MCF 10A (cell line): ENCODE data around the gene GAD1. TPM values are rescaled to one million over a fixed set of nuclear protein-coding genes. Genes with fewer than 3 reads are reported as not detected.

Experiments
- BruUV-seq: library from RNA; stranded (reverse); fragments of 400-500 nt; replicated peaks from 2 replicates; lab custom pipeline; 2021; lab: Mats Ljungman, UMichigan
- CTCF ChIA-PET: fragments of 300-600 bp; sonication (Branson Sonifier 250); formaldehyde crosslinking; extraction: SDS; loops from one replicate; lab custom pipeline; 2021; ENCODE audit warnings: antibody characterized with exemption, inconsistent platforms; lab: Yijun Ruan, JAX
- POLR2A ChIA-PET: fragments of 300-600, 350-650 bp; sonication (Branson Sonifier 250); formaldehyde crosslinking; extraction: SDS; loops from one replicate; lab custom pipeline; 2020; ENCODE audit warnings: antibody characterized with exemption, inconsistent platforms; lab: Yijun Ruan, JAX
- DNase-seq: peaks from one replicate; pipeline ENCODE4 v3.0.0-alpha.2; 2018; ENCODE audit not compliant: unreplicated experiment
- H3K27ac Mint-ChIP-seq: one replicate; pipeline ENCODE4 v1.8.0; 2022; ENCODE audit warnings: mild to moderate bottlenecking, low read depth, mixed read lengths; ENCODE audit not compliant: unreplicated experiment
- H3K27me3 Mint-ChIP-seq: one replicate; pipeline ENCODE4 v1.8.0; 2022; ENCODE audit warnings: mixed read lengths; ENCODE audit not compliant: insufficient read depth, unreplicated experiment
- H3K36me3 Mint-ChIP-seq: one replicate; pipeline ENCODE4 v1.8.0; 2022; ENCODE audit warnings: mild to moderate bottlenecking, moderate library complexity, mixed read lengths; ENCODE audit not compliant: insufficient read depth, unreplicated experiment
- H3K4me1 Mint-ChIP-seq: one replicate; pipeline ENCODE4 v1.8.0; 2022; ENCODE audit warnings: mixed read lengths; ENCODE audit not compliant: insufficient read depth, unreplicated experiment
- H3K4me3 Mint-ChIP-seq: one replicate; pipeline ENCODE4 v1.8.0; 2022; ENCODE audit warnings: mild to moderate bottlenecking, moderate library complexity, mixed read lengths; ENCODE audit not compliant: unreplicated experiment
- H3K9me3 Mint-ChIP-seq: one replicate; pipeline ENCODE4 v1.8.0; 2022; ENCODE audit warnings: mixed read lengths; ENCODE audit not compliant: unreplicated experiment
- CTCF ChIP-seq: fragments of 200-600 bp; IDR thresholded peaks from one replicate; pipeline ENCODE4 v1.8.0; 2022; ENCODE audit warnings: antibody characterized with exemption, mild to moderate bottlenecking; ENCODE audit not compliant: unreplicated experiment
- intact Hi-C: fragments of 100-400 bp; cut with micrococcal nuclease; formaldehyde crosslinking; loops from 2 replicates; pipeline ENCODE4 v1.14.1; 2022
- total RNA-seq: library from RNA; stranded (reverse); gene quantifications from 2 replicates; pipeline ENCODE4 v1.2.3, GENCODE V29; 2022

Gene GAD1
- total RNA-seq, 1 experiment from 2014 or later: 2.5 TPM

- no TSS peak for BruUV-seq
- Mint-ChIP-seq H3K27me3 (no peaks in the 10 kb centered on the region), H3K4me1 (no peaks in the 10 kb centered on the region), H3K36me3 (no peaks in the 10 kb centered on the region), H3K9me3 (peaks cover 16% of the 10 kb centered on the region), H3K4me3 (no peak overlapping the region), H3K27ac (no peak overlapping the region)
- no peak for TF ChIP-seq CTCF
- intact Hi-C loops: no loop called here
- no peak for DNase-seq
- ChIA-PET CTCF (no interaction called here), POLR2A (interaction anchor here (0.8 kb wide), 1 partner anchor 23 kb away, joined by 3 read pairs; no protein-coding TSS in a partner anchor)
These were observed 89.2 kb downstream of the GAD1 start for GRCh38 chr2:170905864-170906263.

Other genes starting within 250 kb of the GAD1 start
- gene SP5, start 101.5 kb upstream of the GAD1 start, total RNA-seq: not detected in 2 replicates
- 7.2 and 22.4 TPM in 2 replicates for gene ERICH2, start 46.5 kb upstream of the GAD1 start, total RNA-seq
- gene GORASP2, start 112.4 kb downstream of the GAD1 start, total RNA-seq: 140 and 168 TPM in 2 replicates